Osteoblast (primary cell): ENCODE data around the gene RASA3. TPM values are rescaled to one million over a fixed set of nuclear protein-coding genes. Genes with fewer than 3 reads are reported as not detected.

Experiments
- DNase-seq: peaks from one replicate; pipeline ENCODE4 v3.0.0; 2011; ENCODE audit warnings: low spot score, mixed read lengths; ENCODE audit not compliant: insufficient read length; ENCODE audit errors: missing footprints
- H2AFZ ChIP-seq: 2 replicates; pipeline ENCODE4 v1.6.0; 2011; ENCODE audit warnings: mild to moderate bottlenecking, low read length
- H3K27ac ChIP-seq: 2 replicates; pipeline ENCODE4 v1.5.1; 2011; ENCODE audit warnings: mild to moderate bottlenecking, low read depth, low read length, moderate library complexity
- H3K27me3 ChIP-seq: 2 replicates; pipeline ENCODE4 v1.6.0; 2012; ENCODE audit warnings: mild to moderate bottlenecking, control low read depth, inconsistent platforms, low read length, moderate library complexity; ENCODE audit not compliant: insufficient read depth
- H3K36me3 ChIP-seq: 2 replicates; pipeline ENCODE4 v1.5.1; 2011; ENCODE audit warnings: mild to moderate bottlenecking, low read length, control low read depth, moderate library complexity; ENCODE audit not compliant: insufficient read depth
- H3K4me1 ChIP-seq: 2 replicates; pipeline ENCODE4 v1.5.1; 2011; ENCODE audit warnings: mild to moderate bottlenecking, low read length, control low read depth, moderate library complexity; ENCODE audit not compliant: insufficient read depth
- H3K4me2 ChIP-seq: 2 replicates; pipeline ENCODE4 v1.6.0; 2011; ENCODE audit warnings: mild to moderate bottlenecking, low read length; ENCODE audit not compliant: insufficient read depth
- H3K4me3 ChIP-seq: fragments of 200-600 bp; sonication (generic); 3 replicates; pipeline ENCODE4 v1.5.1; 2012; ENCODE audit warnings: mild to moderate bottlenecking, low read length, inconsistent platforms; ENCODE audit not compliant: insufficient read depth
- H3K79me2 ChIP-seq: 2 replicates; pipeline ENCODE4 v1.6.0; 2012; ENCODE audit warnings: mild to moderate bottlenecking, low read length, control low read depth, inconsistent platforms; ENCODE audit not compliant: insufficient read depth
- H3K9me3 ChIP-seq: 2 replicates; pipeline ENCODE4 v1.5.1; 2011; ENCODE audit warnings: low read depth, low read length, control low read depth
- H4K20me1 ChIP-seq: 2 replicates; pipeline ENCODE4 v1.6.0; 2012; ENCODE audit warnings: mild to moderate bottlenecking, low read length, control low read depth; ENCODE audit not compliant: insufficient read depth
- total RNA-seq: library from RNA; depleted of rRNA; stranded (reverse); fragments of >200 nt; gene quantifications from 2 replicates; pipeline ENCODE4 v1.2.3, GENCODE V29; 2012
- TF ChIP-seq, protein P1 (sequence below): IDR thresholded peaks from 2 replicates; pipeline ENCODE4 v1.5.1; 2011; ENCODE audit warnings: mild to moderate bottlenecking, low read depth, low read length, moderate library complexity; ENCODE audit errors: extremely low read depth

RASA3 gene
- total RNA-seq, 1 donor = 41.3 TPM

DNA sequence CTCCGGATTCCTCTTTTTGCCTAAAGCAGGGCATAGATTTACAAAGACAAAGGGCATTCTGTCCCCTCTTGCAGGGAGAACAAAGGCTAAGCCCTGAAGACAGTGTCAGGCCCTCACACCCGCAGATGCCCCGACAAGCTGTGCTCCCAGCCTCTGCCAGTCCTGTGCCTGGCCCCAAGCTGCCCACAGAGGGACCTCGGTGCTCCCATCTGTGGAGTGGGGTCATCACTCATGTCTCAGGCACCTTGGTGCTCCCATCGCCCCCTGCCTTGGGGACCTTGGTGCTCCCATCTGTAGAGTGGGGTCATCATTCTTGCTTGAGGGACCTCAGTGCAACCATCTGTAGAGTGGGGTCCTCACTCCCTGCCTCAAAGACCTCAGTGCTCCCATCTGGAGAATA is 182.9 kb downstream of the RASA3 start:
- H3K79me2 ChIP-seq = no peaks in the 10 kb centered on the region
- no peaks in the 10 kb centered on the region for H3K27me3 ChIP-seq
- no peak overlapping the region for H3K4me2 ChIP-seq
- no peak overlapping the region for H3K4me3 ChIP-seq
- peaks cover 2% of the 10 kb centered on the region for H4K20me1 ChIP-seq
- H3K9me3 ChIP-seq = no peaks in the 10 kb centered on the region
- TF ChIP-seq, protein P1, sequence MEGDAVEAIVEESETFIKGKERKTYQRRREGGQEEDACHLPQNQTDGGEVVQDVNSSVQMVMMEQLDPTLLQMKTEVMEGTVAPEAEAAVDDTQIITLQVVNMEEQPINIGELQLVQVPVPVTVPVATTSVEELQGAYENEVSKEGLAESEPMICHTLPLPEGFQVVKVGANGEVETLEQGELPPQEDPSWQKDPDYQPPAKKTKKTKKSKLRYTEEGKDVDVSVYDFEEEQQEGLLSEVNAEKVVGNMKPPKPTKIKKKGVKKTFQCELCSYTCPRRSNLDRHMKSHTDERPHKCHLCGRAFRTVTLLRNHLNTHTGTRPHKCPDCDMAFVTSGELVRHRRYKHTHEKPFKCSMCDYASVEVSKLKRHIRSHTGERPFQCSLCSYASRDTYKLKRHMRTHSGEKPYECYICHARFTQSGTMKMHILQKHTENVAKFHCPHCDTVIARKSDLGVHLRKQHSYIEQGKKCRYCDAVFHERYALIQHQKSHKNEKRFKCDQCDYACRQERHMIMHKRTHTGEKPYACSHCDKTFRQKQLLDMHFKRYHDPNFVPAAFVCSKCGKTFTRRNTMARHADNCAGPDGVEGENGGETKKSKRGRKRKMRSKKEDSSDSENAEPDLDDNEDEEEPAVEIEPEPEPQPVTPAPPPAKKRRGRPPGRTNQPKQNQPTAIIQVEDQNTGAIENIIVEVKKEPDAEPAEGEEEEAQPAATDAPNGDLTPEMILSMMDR = no peak
- H3K27ac ChIP-seq = no peak overlapping the region
- H3K4me1 ChIP-seq = no peaks in the 10 kb centered on the region
- no peak overlapping the region for H2AFZ ChIP-seq
- H3K36me3 ChIP-seq = peaks cover 8% of the 10 kb centered on the region
- DNase-seq = no peak

DNA sequence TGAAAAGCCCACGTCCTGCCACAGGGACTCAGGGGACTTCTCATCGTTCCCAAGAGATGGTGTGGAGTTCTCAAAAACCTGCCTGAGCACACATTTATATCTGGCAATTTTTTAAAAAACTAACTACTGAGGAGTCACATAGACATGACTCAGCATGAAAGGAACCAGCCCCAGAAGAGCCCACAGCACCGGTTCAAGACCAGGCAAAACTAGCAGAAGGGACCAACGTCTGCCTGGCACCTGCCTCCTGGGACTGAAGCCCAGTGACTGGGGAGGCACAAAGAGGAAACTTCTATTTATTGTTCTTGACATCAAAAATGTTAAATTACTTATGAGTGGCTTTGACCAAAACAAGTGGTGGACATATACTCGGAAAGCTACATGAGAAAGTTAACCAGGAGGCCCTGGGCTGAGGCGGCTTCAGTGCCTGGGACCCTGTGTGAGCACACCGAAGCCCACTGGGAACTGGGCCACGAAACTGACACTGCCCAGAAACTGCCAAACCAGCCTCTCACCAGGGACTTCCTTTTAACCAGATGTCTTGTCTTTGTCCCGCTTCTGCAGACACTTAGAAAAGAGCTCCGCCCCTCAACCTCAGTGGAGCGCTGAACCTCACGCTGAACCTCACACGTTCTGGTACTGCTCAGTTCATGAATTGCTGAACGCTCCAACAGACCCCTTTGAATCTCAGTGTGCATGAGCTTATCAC is 184.2 kb downstream of the RASA3 start:
- Histone ChIP-seq H3K36me3 (no peaks in the 10 kb centered on the region), H3K27me3 (no peaks in the 10 kb centered on the region), H3K4me1 (no peaks in the 10 kb centered on the region), H4K20me1 (peaks cover 2% of the 10 kb centered on the region), H3K27ac (no peak overlapping the region), H3K4me3 (no peak overlapping the region), H2AFZ (no peak overlapping the region), H3K4me2 (no peak overlapping the region), H3K9me3 (no peaks in the 10 kb centered on the region), H3K79me2 (no peaks in the 10 kb centered on the region)
- TF ChIP-seq, protein P1 = no peak
- peak; percentile 89 for DNase-seq

DNA sequence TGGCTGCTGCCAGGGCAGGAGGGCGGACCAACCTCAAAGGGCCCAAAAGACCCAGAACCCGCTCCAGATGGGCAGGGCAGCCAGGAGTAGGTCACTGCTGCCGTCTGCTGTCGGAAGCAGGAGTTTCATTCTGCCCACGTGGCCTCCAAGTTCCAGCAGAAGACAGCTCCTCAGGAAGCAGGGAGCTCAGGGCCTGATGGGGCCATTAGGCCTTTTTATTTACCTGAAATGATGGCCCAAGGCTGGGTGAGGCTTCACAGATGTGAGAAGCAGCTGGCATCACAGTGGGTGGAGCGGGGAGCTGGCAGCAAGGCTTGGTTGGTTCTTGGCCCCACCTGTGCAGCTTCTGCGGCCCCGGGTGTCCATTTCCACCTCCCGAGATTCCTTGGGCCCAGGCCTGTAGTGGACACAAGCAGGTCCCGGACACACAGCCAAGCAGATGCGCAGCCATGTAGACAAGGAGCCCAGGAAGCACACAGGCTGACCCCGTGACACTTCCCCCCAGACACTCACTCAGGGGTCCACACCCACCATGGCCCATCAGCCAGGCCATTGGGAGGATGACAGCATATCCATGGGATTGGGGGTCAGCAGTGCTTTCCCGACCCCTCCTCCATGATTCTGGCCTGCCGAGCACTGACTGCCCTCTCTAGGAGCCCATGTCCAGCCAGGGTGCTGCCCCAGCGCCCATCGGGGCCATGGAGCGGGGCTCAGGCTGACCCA is 185.0 kb downstream of the RASA3 start:
- Histone ChIP-seq H3K4me1 (no peaks in the 10 kb centered on the region), H3K27me3 (no peaks in the 10 kb centered on the region), H3K4me2 (no peak overlapping the region), H3K4me3 (no peak overlapping the region), H3K9me3 (no peaks in the 10 kb centered on the region), H4K20me1 (peaks cover 2% of the 10 kb centered on the region), H3K27ac (no peak overlapping the region), H3K36me3 (no peaks in the 10 kb centered on the region), H2AFZ (no peak overlapping the region), H3K79me2 (no peaks in the 10 kb centered on the region)
- TF ChIP-seq, protein P1 = peak; percentile 84
- DNase-seq = peak; percentile 98

DNA sequence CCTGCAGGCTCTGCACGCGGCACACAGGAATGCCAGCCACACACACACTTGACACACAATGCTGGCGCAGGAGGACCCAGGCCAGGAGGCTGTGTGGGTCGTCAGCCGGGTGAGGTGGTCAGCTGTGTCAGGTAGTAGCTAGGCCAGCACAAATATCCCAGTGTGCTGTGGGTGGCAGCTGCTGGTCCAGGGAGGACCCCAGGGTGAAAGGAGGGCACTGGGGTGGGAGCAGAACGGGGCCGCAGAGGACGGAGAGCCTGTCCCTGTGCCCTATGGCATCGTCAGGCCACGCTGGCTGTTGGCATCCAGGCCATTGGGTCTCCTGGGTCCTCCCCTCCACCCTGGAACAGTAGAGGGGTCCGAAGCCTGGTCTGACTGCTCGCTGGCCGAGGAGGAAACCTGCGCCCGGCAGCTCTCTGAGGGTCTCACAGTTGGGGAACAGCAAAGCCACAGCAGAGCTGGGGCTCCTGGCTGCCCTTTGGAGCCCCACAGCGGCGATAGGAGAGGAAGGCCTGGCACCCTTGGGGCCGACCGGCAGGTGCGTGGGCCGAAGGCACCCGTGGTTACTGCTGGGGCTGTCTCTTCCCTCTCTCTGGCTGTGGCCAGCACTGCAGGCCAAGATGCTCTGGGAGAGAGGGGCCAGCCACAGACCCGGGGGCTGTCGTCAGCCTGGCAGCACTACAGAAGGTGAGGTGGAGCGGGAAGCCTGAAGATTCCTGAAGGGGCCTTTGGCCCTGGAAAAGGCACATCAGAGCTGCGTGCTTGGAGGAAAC is 185.8 kb downstream of the RASA3 start:
- H3K36me3 ChIP-seq = no peaks in the 10 kb centered on the region
- TF ChIP-seq, protein P1 = no peak
- no peak overlapping the region for H2AFZ ChIP-seq
- no peaks in the 10 kb centered on the region for H3K27me3 ChIP-seq
- H3K4me1 ChIP-seq = no peaks in the 10 kb centered on the region
- H3K79me2 ChIP-seq = no peaks in the 10 kb centered on the region
- peaks cover 2% of the 10 kb centered on the region for H4K20me1 ChIP-seq
- no peak overlapping the region for H3K4me3 ChIP-seq
- no peak overlapping the region for H3K4me2 ChIP-seq
- no peak overlapping the region for H3K27ac ChIP-seq
- peak; percentile 88 for DNase-seq
- no peaks in the 10 kb centered on the region for H3K9me3 ChIP-seq
